T-helper 2 cell treated with Interferon-gamma antibody and Interleukin-4, amounts not matched to agents 5 μg/mL and 100 μg/mL, for 36 hours (primary cell): Measurements from ENCODE around the gene PLXNA4.
A peak's percentile ranks its signal among the peaks of the same experiment; 100 is the strongest.

Source experiments
- DNase-seq: peaks from one replicate; pipeline ENCODE4 v3.0.0; 2021; ENCODE audit warnings: low spot score
- H3K27ac Mint-ChIP-seq: one replicate; pipeline ENCODE4 v1.8.0; 2021; ENCODE audit warnings: mild to moderate bottlenecking, mixed read lengths
- H3K27me3 Mint-ChIP-seq: one replicate; pipeline ENCODE4 v1.8.0; 2021; ENCODE audit warnings: low read depth, mixed read lengths
- H3K36me3 Mint-ChIP-seq: one replicate; pipeline ENCODE4 v1.8.0; 2021; ENCODE audit warnings: low read depth, mixed read lengths
- H3K4me1 Mint-ChIP-seq: one replicate; pipeline ENCODE4 v1.8.0; 2021; ENCODE audit warnings: low read depth, mixed read lengths
- H3K4me3 Mint-ChIP-seq: one replicate; pipeline ENCODE4 v1.8.0; 2022; ENCODE audit warnings: mild to moderate bottlenecking, moderate library complexity, mixed read lengths
- H3K9me3 Mint-ChIP-seq: one replicate; pipeline ENCODE4 v1.8.0; 2021; ENCODE audit warnings: mixed read lengths

Gene PLXNA4

GRCh38 chr7:132430041-132430855 lies 146.0 kb downstream of the PLXNA4 start:
- H3K36me3 Mint-ChIP-seq, result peaks cover 18% of the 10 kb centered on the region
- H3K4me3 Mint-ChIP-seq, result peak overlapping the region; percentile 65
- no peak for DNase-seq
- no peaks in the 10 kb centered on the region for H3K27me3 Mint-ChIP-seq
- H3K4me1 Mint-ChIP-seq, result peaks cover 77% of the 10 kb centered on the region
- peak overlapping the region; percentile 90 for H3K27ac Mint-ChIP-seq
- peaks cover 3% of the 10 kb centered on the region for H3K9me3 Mint-ChIP-seq

GRCh38 chr7:132429181-132429580 lies 147.1 kb downstream of the PLXNA4 start:
- H3K4me1 Mint-ChIP-seq, result peaks cover 67% of the 10 kb centered on the region
- no peak overlapping the region for H3K4me3 Mint-ChIP-seq
- peaks cover 3% of the 10 kb centered on the region for H3K9me3 Mint-ChIP-seq
- H3K36me3 Mint-ChIP-seq, result peaks cover 15% of the 10 kb centered on the region
- no peaks in the 10 kb centered on the region for H3K27me3 Mint-ChIP-seq
- H3K27ac Mint-ChIP-seq, result no peak overlapping the region
- DNase-seq, result no peak

GRCh38 chr7:132428247-132428919 lies 147.9 kb downstream of the PLXNA4 start:
- peaks cover 3% of the 10 kb centered on the region for H3K9me3 Mint-ChIP-seq
- DNase-seq, result no peak
- peaks cover under 1% of the 10 kb centered on the region for H3K27me3 Mint-ChIP-seq
- H3K36me3 Mint-ChIP-seq, result peaks cover 12% of the 10 kb centered on the region
- H3K4me1 Mint-ChIP-seq, result peaks cover 59% of the 10 kb centered on the region
- no peak overlapping the region for H3K27ac Mint-ChIP-seq
- H3K4me3 Mint-ChIP-seq, result no peak overlapping the region

GRCh38 chr7:132425942-132426341 lies 150.3 kb downstream of the PLXNA4 start:
- peaks cover 35% of the 10 kb centered on the region for H3K4me1 Mint-ChIP-seq
- H3K36me3 Mint-ChIP-seq, result peaks cover 11% of the 10 kb centered on the region
- H3K27me3 Mint-ChIP-seq, result peaks cover 21% of the 10 kb centered on the region
- no peak for DNase-seq
- no peak overlapping the region for H3K4me3 Mint-ChIP-seq
- no peak overlapping the region for H3K27ac Mint-ChIP-seq
- H3K9me3 Mint-ChIP-seq, result peaks cover 9% of the 10 kb centered on the region

GRCh38 chr7:132424821-132425724 lies 151.2 kb downstream of the PLXNA4 start:
- H3K36me3 Mint-ChIP-seq, result peaks cover 9% of the 10 kb centered on the region
- H3K4me1 Mint-ChIP-seq, result peaks cover 28% of the 10 kb centered on the region
- H3K4me3 Mint-ChIP-seq, result no peak overlapping the region
- H3K9me3 Mint-ChIP-seq, result peaks cover 15% of the 10 kb centered on the region
- peak overlapping the region; percentile 5 for H3K27ac Mint-ChIP-seq
- no peak for DNase-seq
- peaks cover 28% of the 10 kb centered on the region for H3K27me3 Mint-ChIP-seq

GRCh38 chr7:132424277-132424676 lies 152.0 kb downstream of the PLXNA4 start:
- Mint-ChIP-seq H3K9me3 (peaks cover 15% of the 10 kb centered on the region), H3K27me3 (peaks cover 35% of the 10 kb centered on the region), H3K4me3 (no peak overlapping the region), H3K36me3 (peaks cover 7% of the 10 kb centered on the region), H3K4me1 (peaks cover 20% of the 10 kb centered on the region), H3K27ac (no peak overlapping the region)
- DNase-seq, result no peak

GRCh38 chr7:132423594-132424200 lies 152.6 kb downstream of the PLXNA4 start:
- Mint-ChIP-seq H3K4me3 (no peak overlapping the region), H3K27me3 (peaks cover 40% of the 10 kb centered on the region)
- no peak for DNase-seq

GRCh38 chr7:132422502-132423111 lies 153.7 kb downstream of the PLXNA4 start:
- H3K4me1 Mint-ChIP-seq, result peaks cover 26% of the 10 kb centered on the region
- DNase-seq, result no peak
- no peak overlapping the region for H3K27ac Mint-ChIP-seq
- H3K9me3 Mint-ChIP-seq, result peaks cover 15% of the 10 kb centered on the region
- H3K4me3 Mint-ChIP-seq, result no peak overlapping the region
- H3K27me3 Mint-ChIP-seq, result peaks cover 50% of the 10 kb centered on the region
- H3K36me3 Mint-ChIP-seq, result peaks cover 12% of the 10 kb centered on the region

More at GRCh38 chr7:132423594-132424200, 152.6 kb downstream of the PLXNA4 start:
- peaks cover 9% of the 10 kb centered on the region for H3K36me3 Mint-ChIP-seq
- no peak overlapping the region for H3K27ac Mint-ChIP-seq
- H3K4me1 Mint-ChIP-seq, result peaks cover 19% of the 10 kb centered on the region
- H3K9me3 Mint-ChIP-seq, result peaks cover 15% of the 10 kb centered on the region

GRCh38 chr7:132420527-132420926 lies 155.7 kb downstream of the PLXNA4 start:
- Mint-ChIP-seq H3K27me3 (peaks cover 60% of the 10 kb centered on the region), H3K27ac (no peak overlapping the region), H3K4me3 (no peak overlapping the region), H3K4me1 (peaks cover 16% of the 10 kb centered on the region), H3K9me3 (peaks cover 15% of the 10 kb centered on the region), H3K36me3 (peaks cover 12% of the 10 kb centered on the region)
- no peak for DNase-seq

- Mint-ChIP-seq H3K9me3 (peaks cover 15% of the 10 kb centered on the region), H3K4me3 (no peak overlapping the region), H3K27me3 (peaks cover 69% of the 10 kb centered on the region), H3K27ac (no peak overlapping the region), H3K4me1 (peaks cover 12% of the 10 kb centered on the region), H3K36me3 (peaks cover 12% of the 10 kb centered on the region)
- DNase-seq, result no peak
Observed at GRCh38 chr7:132419542-132419941, 156.7 kb downstream of the PLXNA4 start.

GRCh38 chr7:132418840-132419239 lies 157.4 kb downstream of the PLXNA4 start:
- H3K4me3 Mint-ChIP-seq, result no peak overlapping the region
- H3K9me3 Mint-ChIP-seq, result peaks cover 15% of the 10 kb centered on the region
- no peak overlapping the region for H3K27ac Mint-ChIP-seq
- peaks cover 12% of the 10 kb centered on the region for H3K4me1 Mint-ChIP-seq
- DNase-seq, result no peak
- peaks cover 12% of the 10 kb centered on the region for H3K36me3 Mint-ChIP-seq
- peaks cover 69% of the 10 kb centered on the region for H3K27me3 Mint-ChIP-seq

GRCh38 chr7:132417103-132417906 lies 159.0 kb downstream of the PLXNA4 start:
- Mint-ChIP-seq H3K4me1 (peaks cover 15% of the 10 kb centered on the region), H3K27ac (no peak overlapping the region), H3K27me3 (peaks cover 63% of the 10 kb centered on the region), H3K4me3 (no peak overlapping the region), H3K9me3 (peaks cover 15% of the 10 kb centered on the region), H3K36me3 (peaks cover 12% of the 10 kb centered on the region)
- no peak for DNase-seq
